Stimulated activated effector memory CD8-positive, alpha-beta T cell treated with anti-CD3 and anti-CD28 coated beads, Interleukin-12 subunit alpha, Interleukin-12 subunit beta, amount 100 ng/mL, for 72 hours (primary cell): ENCODE measurements around the gene ST3GAL3.

Experiments
- ATAC-seq: fragments of 150-1000 bp; cut with Tn5 transposase; 2 replicates; pipeline ENCODE4 v1.10.0; 2021
- DNase-seq, 2 donors: peaks; one replicate each; pipeline ENCODE4 v3.0.0; 2021 to 2022; ENCODE audit warnings: low spot score in 2 of 2
- H3K27ac Mint-ChIP-seq: one replicate; pipeline ENCODE4 v1.8.0; 2022; ENCODE audit warnings: mild to moderate bottlenecking, mixed read lengths
- H3K36me3 Mint-ChIP-seq: one replicate; pipeline ENCODE4 v1.8.0; 2022; ENCODE audit warnings: mild to moderate bottlenecking, mixed read lengths
- H3K4me1 Mint-ChIP-seq: one replicate; pipeline ENCODE4 v1.8.0; 2022; ENCODE audit warnings: mixed read lengths
- H3K4me3 Mint-ChIP-seq: one replicate; pipeline ENCODE4 v1.8.0; 2022; ENCODE audit warnings: mild to moderate bottlenecking, mixed read lengths
- H3K9me3 Mint-ChIP-seq: one replicate; pipeline ENCODE4 v1.8.0; 2022; ENCODE audit warnings: mixed read lengths

The ST3GAL3 gene

GRCh38 chr1:43688109-43688387 lies 19.3 kb upstream of the ST3GAL3 start:
- Mint-ChIP-seq H3K36me3 (no peaks in the 10 kb centered on the region), H3K4me3 (no peak overlapping the region), H3K4me1 (peaks cover 6% of the 10 kb centered on the region), H3K9me3 (no peaks in the 10 kb centered on the region), H3K27ac (peak overlapping the region; percentile 71)
- ATAC-seq (no peak), DNase-seq (no peak)

- ATAC-seq (no peak), DNase-seq (no peak)
- Mint-ChIP-seq H3K9me3 (no peaks in the 10 kb centered on the region), H3K27ac (peak overlapping the region; percentile 71), H3K36me3 (no peaks in the 10 kb centered on the region), H3K4me1 (peaks cover 6% of the 10 kb centered on the region), H3K4me3 (no peak overlapping the region)
Measured at GRCh38 chr1:43688594-43689000, 18.7 kb upstream of the ST3GAL3 start.

- no peaks in the 10 kb centered on the region for H3K36me3 Mint-ChIP-seq
- H3K9me3 Mint-ChIP-seq, result no peaks in the 10 kb centered on the region
- peaks cover 6% of the 10 kb centered on the region for H3K4me1 Mint-ChIP-seq
- no peak overlapping the region for H3K27ac Mint-ChIP-seq
- ATAC-seq, result no peak
- DNase-seq, result no peak
- H3K4me3 Mint-ChIP-seq, result no peak overlapping the region
Measured at GRCh38 chr1:43689289-43689688, 18.0 kb upstream of the ST3GAL3 start.

GRCh38 chr1:43691871-43692815 lies 15.2 kb upstream of the ST3GAL3 start:
- DNase-seq (no peak), ATAC-seq (no peak)
- Mint-ChIP-seq H3K27ac (peak overlapping the region; percentile 41), H3K9me3 (no peaks in the 10 kb centered on the region), H3K4me1 (no peaks in the 10 kb centered on the region), H3K36me3 (no peaks in the 10 kb centered on the region), H3K4me3 (no peak overlapping the region)

DNA sequence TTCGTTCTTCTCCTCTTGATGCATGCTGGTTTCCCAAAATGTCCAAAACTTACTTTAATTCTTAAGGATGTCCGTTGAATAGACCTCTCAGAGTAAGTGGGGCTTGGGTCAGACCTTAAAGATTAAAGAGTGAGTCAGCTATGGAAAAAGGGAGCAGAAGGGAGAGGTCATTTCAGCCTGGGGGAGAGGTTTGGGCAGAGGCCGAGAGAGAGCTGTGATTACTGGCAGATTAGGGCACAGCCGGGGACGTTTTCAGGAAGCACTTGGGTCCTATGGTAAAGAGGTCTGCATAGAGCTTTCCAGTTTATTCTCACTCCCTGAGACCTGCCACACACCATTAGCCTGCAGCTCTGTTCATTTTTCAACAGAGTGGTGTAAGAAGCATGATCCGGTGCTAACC lies 14.0 kb upstream of the ST3GAL3 start:
- no peak for ATAC-seq
- H3K27ac Mint-ChIP-seq, result no peak overlapping the region
- no peak for DNase-seq
- no peaks in the 10 kb centered on the region for H3K9me3 Mint-ChIP-seq
- H3K4me1 Mint-ChIP-seq, result no peaks in the 10 kb centered on the region
- H3K36me3 Mint-ChIP-seq, result peaks cover 2% of the 10 kb centered on the region
- H3K4me3 Mint-ChIP-seq, result no peak overlapping the region

DNA sequence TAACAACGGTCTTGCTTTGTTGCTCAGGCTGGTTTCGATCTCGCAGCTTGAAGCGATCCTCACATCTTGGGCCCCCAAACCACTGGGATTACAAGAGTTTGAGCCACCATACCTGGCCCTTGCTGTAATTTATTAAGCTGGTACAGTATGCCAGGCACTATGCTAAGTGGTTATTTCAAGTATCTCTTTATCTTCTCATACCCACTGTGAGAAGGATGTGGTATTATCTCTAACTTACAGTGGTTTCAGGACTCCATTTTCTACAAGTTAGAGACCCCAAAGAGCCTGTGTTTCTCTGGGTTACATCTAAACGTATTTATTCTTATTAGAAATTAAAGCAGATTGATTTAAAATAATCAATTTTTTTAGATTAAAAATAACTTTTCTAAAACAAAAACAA lies 8.1 kb upstream of the ST3GAL3 start:
- ATAC-seq, result no peak
- H3K4me3 Mint-ChIP-seq, result no peak overlapping the region
- H3K9me3 Mint-ChIP-seq, result no peaks in the 10 kb centered on the region

GRCh38 chr1:43703836-43704235 lies 3.5 kb upstream of the ST3GAL3 start:
- ATAC-seq (no peak), DNase-seq (no peak)
- peaks cover 80% of the 10 kb centered on the region for H3K36me3 Mint-ChIP-seq
- peaks cover 27% of the 10 kb centered on the region for H3K4me1 Mint-ChIP-seq
- peak overlapping the region; percentile 20 for H3K27ac Mint-ChIP-seq
- no peak overlapping the region for H3K4me3 Mint-ChIP-seq
- H3K9me3 Mint-ChIP-seq, result no peaks in the 10 kb centered on the region

More for the DNA sequence above, 8.1 kb upstream of the ST3GAL3 start:
- no peak overlapping the region for H3K27ac Mint-ChIP-seq
- peaks cover 59% of the 10 kb centered on the region for H3K36me3 Mint-ChIP-seq
- DNase-seq, result no peak
- H3K4me1 Mint-ChIP-seq, result no peaks in the 10 kb centered on the region

- Mint-ChIP-seq H3K9me3 (no peaks in the 10 kb centered on the region), H3K27ac (no peak overlapping the region), H3K4me3 (no peak overlapping the region), H3K4me1 (peaks cover 31% of the 10 kb centered on the region), H3K36me3 (peaks cover 80% of the 10 kb centered on the region)
- no peak for DNase-seq
- ATAC-seq, result no peak
Measured at GRCh38 chr1:43704838-43705237, 2.5 kb upstream of the ST3GAL3 start.

GRCh38 chr1:43705334-43705733 lies 2.0 kb upstream of the ST3GAL3 start:
- ATAC-seq, result no peak
- no peak overlapping the region for H3K27ac Mint-ChIP-seq
- peaks cover 80% of the 10 kb centered on the region for H3K36me3 Mint-ChIP-seq
- H3K4me1 Mint-ChIP-seq, result peaks cover 36% of the 10 kb centered on the region
- peak overlapping the region; percentile 81 for H3K4me3 Mint-ChIP-seq
- H3K9me3 Mint-ChIP-seq, result no peaks in the 10 kb centered on the region
- DNase-seq, result no peak

- peaks cover 78% of the 10 kb centered on the region for H3K36me3 Mint-ChIP-seq
- peak overlapping the region; percentile 85 for H3K27ac Mint-ChIP-seq
- DNase-seq (peak in 1 of 2 donors; percentile 50), ATAC-seq (no peak)
- peak overlapping the region; percentile 81 for H3K4me3 Mint-ChIP-seq
- H3K4me1 Mint-ChIP-seq, result peaks cover 41% of the 10 kb centered on the region
- H3K9me3 Mint-ChIP-seq, result no peaks in the 10 kb centered on the region
Measured at GRCh38 chr1:43705982-43706597, 1.2 kb upstream of the ST3GAL3 start.

GRCh38 chr1:43706598-43707189 lies 642 bp upstream of the ST3GAL3 start:
- Mint-ChIP-seq H3K4me1 (peaks cover 41% of the 10 kb centered on the region), H3K27ac (peak overlapping the region; percentile 85), H3K36me3 (peaks cover 72% of the 10 kb centered on the region), H3K4me3 (peak overlapping the region; percentile 81), H3K9me3 (no peaks in the 10 kb centered on the region)
- ATAC-seq (no peak), DNase-seq (peak in 1 of 2 donors; percentile 64)

- Mint-ChIP-seq H3K27ac (peak overlapping the region; percentile 85), H3K4me1 (peaks cover 41% of the 10 kb centered on the region), H3K9me3 (no peaks in the 10 kb centered on the region), H3K4me3 (peak overlapping the region; percentile 81), H3K36me3 (peaks cover 61% of the 10 kb centered on the region)
- ATAC-seq (no peak), DNase-seq (no peak)
Measured at GRCh38 chr1:43708002-43708410, 670 bp downstream of the ST3GAL3 start.

DNA sequence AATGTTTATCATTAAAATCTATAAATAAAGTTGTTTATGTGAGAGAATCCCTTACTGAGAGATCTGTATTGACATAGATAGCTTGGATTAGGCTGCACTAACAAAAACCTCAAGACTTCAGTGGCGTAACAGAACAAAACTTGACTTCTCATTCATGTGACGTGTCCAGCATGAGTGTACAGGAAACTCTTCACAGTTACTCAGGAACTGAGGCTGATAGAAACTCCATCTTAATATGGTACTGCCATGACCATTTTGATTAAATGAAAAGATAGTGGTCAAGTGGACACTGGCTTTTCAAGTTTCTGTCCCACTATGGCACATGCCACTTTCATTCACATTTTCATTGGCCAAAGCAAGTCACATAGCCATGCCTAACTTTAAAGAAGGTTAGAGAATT lies 3.7 kb downstream of the ST3GAL3 start:
- ATAC-seq (no peak), DNase-seq (no peak)
- Mint-ChIP-seq H3K36me3 (peaks cover 36% of the 10 kb centered on the region), H3K4me3 (no peak overlapping the region), H3K9me3 (no peaks in the 10 kb centered on the region), H3K4me1 (peaks cover 26% of the 10 kb centered on the region), H3K27ac (peak overlapping the region; percentile 43)

DNA sequence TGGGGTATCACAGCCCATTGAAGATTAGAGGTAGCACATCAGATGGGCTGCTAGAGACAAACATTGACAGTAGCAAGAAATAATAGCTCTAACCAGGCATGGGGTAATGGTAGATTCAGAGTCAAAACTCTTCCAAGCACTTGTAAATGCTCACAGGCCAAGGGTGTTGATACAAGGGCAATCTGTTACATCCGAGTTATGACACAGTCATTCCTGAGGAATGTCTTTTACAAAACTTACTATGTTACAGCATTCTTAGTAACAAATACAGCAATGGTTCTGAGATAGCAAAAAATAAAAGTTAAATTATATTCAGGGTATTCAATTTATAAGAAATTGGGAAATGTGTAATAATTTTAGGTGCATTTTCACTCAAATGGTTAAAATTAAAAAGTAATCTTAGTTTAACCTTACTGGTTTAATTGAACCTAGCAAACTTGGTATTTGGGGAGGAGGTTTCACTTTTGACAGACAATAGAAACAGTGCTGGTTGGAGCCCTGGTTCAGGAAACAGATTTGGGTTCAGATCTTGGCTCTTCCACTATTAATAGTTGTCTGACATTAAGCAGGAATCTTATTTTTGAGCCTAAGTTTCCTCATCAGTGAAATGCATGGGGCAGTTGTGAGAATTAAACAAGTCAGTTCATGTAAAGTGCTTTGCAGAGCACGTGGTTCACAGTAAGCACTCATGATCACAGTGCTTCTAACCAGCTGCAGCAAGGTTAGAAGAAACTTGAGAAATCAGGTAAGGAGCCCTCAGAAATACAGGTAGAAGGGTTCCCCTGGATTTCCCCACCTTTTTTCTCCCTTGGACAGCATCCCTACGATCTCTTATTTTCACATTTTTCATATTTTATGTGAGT lies 4.4 kb downstream of the ST3GAL3 start:
- ATAC-seq (no peak), DNase-seq (no peak)
- Mint-ChIP-seq H3K9me3 (no peaks in the 10 kb centered on the region), H3K36me3 (peaks cover 35% of the 10 kb centered on the region), H3K4me3 (no peak overlapping the region), H3K27ac (peak overlapping the region; percentile 43), H3K4me1 (peaks cover 19% of the 10 kb centered on the region)
